NCI-H69 (cell line): ENCODE results near the gene SLC9A1.
"Not testable (repeated sequence)": the region's sequence is repeated elsewhere in the genome, so short reads cannot be mapped to it uniquely, and the experiment has no call there.

ENCODE experiments used
- DNase-seq: peaks from one replicate; lab custom pipeline; 2025; lab: John Stamatoyannopoulos, UW

SLC9A1 gene

DNA sequence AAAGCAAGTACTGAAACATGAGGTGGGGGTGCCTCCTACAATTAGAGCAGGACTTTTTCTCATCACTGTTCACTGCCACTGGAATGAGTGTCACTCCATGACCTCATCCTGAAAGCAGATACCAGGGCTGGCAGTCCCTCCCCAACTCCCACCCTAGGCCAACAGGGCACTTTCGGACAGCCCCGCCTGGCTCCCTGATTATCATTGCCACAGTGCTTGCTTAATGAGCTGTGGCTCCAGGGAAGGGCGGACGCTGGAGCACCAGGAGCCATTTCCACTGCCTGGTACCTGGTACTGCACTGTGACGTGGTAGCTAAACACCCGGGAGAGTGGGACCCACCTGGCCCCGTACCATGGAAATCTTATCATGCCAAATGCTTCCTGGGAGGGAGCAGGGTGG, 22.3 kb downstream of the SLC9A1 start:
- DNase-seq, result no peak

DNA sequence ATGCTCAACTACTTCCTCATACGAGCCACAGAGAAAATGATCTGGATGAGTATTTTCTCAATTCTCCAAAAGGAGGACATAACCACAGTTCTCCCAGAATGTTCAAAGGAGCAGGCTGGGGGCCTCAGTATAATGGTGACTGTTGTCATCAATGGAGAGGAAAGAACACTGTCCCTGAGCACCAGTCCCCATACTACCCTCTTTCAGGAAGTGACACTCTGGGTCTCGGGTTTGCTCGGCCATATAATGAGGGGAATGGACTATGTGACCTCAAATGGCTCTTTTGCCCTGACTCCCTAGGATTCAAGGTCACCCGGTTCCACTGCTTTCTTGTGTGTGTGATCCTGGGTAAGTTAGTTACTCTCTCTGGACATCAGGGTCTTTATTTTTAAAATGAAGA, 22.8 kb downstream of the SLC9A1 start:
- DNase-seq, result no peak

DNA sequence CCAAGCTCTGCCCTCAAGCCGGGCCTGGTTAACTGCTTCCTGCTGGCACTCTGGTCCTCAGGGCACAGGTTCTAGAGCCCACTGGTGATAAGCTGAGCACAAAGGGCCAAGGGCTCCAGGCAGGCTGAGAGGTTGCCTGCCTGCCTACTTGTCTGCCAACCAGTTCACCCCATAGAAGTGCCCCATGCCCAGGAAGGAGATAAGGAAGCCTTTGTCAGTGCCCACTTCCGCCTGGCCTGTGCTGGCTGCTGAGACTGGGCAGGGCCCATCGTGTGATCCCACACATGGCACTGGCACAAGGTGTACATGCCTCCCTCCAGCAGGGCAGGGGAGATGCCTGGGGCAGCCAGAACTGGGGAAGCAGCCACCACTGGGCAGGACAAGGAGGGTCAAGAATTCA, 24.1 kb downstream of the SLC9A1 start:
- no peak for DNase-seq

DNA sequence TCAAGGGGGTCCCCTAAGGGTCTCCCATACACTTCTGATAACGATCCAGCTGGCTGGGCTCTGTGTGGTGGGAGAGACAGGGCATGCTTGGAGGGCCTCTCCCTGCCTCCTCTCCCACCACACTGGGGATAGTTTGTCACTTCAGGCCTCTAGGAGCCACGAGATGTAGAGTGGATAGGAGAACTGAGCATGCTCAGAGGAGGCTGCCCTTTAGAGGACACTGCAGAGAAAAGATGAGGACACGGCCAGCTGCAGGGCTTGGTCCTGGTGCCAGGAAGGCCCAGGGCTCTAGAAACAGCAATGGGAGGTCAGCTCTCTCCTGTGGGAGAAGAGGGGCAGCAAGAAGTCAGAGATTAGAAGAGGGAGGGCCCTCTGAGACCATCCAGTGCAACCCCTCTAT, 25.7 kb downstream of the SLC9A1 start:
- no peak for DNase-seq

DNA sequence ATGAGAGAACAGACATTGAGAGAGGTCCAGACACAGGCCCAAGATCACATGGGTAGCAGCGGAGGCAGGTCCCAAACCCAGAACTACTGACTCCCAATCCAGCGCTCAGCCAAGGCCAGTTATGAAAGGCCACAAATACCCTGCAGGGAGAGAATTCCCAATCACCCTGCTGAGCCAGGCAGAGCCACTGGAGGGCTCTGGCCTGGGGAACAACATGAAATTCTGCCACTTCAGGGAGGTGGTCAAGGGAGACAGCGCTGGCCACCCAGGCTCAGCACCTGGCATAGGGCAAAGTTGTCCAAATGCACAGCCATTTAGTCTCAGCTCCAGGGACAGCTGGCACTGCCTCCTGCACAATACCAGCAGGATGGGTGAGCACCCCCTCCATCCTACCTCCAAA, 27.5 kb downstream of the SLC9A1 start:
- DNase-seq, result no peak

DNA sequence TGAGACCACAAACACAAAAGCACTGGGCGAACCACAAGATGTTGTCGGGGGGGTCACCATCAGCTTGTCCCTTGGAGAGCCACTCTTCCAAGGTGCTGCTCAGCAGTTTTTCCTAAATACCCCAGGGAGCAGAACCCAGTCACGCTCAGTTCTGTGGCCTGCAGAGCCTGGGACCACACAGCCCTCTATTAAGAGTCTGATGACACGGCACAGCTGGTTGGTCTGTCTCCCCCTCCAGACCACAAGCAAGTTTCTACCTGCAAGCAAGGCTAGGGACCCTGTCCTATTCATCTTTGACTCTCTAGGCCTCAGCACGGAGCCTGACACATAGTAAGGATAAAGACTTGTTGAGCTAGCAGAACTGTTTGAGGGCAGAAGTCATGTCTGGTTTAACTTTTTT, 28.5 kb downstream of the SLC9A1 start:
- DNase-seq, result no peak

DNA sequence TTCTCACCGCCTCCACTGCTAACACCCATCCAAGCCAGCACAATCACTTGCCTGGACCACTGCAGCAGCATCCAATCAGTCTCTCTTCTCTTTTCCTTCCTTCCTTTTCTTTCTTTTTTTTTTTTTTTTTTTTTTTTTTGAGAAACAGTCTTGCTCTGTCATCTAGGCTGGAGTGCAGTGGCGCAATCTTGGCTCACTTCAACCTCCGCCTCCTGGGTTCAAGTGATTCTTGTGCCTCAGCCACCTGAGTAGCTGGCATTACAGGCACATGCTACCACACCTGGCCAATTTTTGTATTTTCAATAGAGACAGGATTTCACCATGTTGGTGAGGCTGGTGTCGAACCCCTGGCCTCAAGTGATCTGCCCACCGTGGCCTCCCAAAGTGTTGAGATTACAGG, 29.8 kb downstream of the SLC9A1 start:
- not testable (repeated sequence) for DNase-seq

DNA sequence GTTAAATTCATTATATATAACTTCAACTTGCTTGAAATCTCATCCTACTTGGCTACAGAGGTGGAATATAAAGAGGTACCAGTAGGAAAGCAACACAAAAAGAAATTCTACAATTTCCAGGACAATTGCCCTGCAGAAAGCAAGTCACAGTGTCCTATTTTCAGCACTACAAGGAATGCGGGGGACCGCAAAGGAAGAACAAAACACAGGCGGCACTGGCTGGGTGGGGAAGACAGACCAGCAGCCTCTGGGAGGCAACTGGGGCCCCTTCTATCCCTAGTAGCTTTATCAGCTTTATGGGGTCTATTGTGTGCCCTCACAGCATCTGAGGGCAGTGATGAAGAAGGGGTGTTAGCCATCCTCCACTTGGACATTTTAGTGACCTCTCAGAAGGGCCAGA, 30.5 kb downstream of the SLC9A1 start:
- no peak for DNase-seq

DNA sequence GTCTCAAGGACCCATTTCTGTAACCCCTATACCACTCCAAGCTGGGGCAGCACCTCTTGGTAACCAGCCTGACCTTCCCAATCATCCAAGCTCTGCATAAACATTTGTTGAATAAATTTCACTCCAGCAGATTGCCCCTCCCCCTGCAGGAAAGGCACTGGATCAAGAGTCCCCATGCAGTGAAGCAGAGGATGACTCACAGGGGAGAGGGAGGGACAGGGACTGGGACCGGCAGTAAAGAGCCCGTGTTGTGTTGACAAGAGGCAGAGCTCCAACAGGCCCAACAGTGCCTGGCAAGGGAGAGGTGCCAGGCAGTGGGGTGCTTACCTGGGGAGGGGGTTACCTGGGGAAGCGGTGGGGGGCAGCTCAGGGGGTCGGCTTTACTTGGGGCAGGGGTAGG, 32.3 kb downstream of the SLC9A1 start:
- DNase-seq, result peak; percentile 62

DNA sequence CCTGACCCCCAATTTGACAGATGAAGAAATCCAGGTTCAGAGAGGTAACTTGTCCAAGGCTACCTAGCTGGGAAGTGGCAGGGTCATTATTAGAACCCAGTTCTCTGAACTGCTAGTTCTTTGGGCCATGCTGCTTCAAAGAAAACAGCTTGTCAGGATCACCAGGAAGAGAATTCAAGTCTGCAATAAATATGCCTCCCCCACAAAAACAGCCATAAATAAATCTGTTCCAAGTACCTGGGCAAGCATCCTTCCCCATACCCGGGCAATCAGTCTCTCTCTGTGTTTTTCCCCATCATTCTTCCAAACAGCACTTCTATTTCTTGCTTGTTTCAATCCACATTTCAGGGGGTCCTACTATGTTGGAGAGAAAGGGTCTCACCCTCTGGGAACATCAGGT, 34.1 kb downstream of the SLC9A1 start:
- no peak for DNase-seq

DNA sequence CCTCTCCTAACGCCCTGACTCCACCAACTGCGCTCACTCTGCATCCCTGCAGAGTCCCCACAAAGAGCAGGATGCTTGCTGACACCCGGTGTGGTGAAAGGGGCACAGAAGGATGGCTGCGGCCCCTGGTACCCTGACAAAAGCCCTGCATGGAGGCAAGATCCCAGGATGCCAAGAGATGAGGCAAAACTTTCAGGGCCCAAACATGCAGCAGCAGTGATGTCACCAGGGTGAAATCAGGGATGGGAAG, 36.6 kb downstream of the SLC9A1 start:
- DNase-seq, result no peak

DNA sequence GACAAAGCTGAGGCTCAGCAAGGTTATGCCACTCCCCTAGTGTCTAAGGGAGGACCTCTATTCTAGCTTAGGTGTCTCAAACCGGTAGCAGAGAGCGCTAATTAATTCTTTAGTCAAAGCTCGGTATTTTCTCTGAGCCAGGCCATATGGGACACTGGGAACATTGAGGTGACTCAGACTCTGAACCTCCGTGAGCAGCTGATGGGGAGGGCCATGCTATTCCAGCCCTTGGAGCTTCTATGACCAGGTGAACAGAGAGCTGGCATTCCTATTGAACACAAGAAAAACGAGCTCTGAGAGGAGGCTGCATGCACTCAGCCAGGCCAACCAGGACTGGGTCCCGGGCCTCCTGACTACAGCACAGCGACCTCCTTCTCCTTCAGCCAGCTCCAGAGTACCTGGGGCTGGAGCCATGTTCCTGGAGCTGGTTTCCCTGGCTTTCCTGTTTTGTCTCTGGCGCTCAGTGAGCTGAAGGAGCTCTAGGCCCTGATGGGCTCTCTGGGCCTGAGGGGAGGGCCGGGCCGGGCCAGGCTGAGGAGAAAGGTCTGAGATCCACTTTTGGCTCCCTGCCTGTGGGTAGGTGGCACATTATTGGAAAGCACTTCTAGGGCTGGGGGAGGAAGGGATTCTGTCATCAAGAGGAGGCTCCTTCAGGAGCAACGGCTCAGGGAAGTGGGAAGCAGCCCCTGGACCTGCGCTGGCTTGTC, 37.0 kb downstream of the SLC9A1 start:
- DNase-seq, result no peak

DNA sequence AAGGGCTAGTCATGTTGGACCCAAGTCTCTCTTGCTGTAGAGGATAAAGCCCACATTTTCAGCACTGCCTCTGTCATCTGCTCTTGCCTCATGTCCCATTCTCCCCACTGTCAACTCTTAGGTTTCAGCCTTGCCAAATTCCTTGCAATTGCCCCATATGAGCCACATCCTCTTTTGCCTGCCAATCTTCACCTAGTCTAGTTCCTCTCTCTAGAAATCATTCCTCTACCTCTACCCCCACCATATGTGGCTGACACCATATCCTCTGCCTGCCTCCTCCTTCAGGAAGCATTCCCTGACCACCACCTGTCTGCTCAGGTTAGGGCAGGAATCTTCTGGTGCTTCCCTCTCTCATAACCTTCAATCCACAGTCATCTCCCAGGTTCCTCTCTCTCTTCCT, 38.2 kb downstream of the SLC9A1 start:
- DNase-seq, result no peak

DNA sequence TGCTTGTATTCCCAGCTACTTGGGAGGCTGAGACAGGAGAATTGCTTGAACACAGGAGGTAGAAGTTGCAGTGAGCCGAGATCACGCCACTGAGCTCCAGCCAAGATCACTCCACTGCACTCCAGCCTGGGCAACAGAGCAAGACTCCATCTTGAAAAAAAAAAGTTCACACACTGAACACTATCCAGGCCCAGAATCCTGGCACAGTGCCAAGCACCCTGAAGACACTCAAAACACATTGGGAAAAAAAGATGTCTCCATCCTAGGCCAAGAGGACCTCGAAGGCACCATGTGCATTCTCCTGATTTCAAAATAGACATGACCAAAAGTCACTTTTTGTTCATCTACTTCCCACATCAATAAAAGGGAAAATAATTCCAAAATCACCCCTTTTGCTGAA, 38.7 kb downstream of the SLC9A1 start:
- DNase-seq, result peak; percentile 6

DNA sequence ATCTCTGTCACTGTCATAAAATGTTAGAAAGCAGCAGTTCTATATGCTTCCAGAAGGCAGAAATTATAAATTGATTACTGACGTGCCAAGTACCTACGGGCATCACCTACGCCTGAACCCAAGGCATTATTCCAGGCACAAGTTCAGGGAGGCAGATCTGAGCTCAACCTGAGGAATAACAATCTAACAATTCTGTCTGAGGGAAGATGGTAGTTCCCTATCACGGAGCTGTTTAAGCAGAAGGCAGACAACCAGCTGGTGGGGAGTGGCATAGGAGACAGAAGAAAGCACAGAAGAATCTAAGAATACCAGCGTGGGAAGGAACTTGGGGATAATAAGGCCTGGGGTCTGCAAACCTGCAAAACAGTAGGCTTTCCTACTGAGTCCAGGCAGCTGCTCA, 40.4 kb downstream of the SLC9A1 start:
- no peak for DNase-seq

DNA sequence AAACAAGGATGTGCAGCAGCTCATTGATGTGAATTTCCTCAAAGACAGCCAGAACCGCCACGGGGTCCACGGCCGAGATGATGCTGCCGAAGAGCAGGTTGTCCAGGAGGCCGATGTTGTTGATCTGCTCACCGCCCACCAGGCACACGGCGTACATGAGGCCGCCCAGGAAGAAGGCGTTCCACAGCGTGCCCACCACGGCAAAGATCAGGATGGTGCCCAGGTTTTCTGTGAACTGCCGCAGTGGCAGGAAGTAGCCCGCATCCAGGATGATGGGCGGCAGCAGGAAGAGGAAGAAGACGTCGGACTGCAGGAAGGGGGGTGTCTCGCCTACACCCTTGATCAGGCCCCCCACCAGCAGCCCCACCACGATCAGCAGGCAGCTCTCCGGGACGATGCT, 41.1 kb downstream of the SLC9A1 start:
- no peak for DNase-seq

DNA sequence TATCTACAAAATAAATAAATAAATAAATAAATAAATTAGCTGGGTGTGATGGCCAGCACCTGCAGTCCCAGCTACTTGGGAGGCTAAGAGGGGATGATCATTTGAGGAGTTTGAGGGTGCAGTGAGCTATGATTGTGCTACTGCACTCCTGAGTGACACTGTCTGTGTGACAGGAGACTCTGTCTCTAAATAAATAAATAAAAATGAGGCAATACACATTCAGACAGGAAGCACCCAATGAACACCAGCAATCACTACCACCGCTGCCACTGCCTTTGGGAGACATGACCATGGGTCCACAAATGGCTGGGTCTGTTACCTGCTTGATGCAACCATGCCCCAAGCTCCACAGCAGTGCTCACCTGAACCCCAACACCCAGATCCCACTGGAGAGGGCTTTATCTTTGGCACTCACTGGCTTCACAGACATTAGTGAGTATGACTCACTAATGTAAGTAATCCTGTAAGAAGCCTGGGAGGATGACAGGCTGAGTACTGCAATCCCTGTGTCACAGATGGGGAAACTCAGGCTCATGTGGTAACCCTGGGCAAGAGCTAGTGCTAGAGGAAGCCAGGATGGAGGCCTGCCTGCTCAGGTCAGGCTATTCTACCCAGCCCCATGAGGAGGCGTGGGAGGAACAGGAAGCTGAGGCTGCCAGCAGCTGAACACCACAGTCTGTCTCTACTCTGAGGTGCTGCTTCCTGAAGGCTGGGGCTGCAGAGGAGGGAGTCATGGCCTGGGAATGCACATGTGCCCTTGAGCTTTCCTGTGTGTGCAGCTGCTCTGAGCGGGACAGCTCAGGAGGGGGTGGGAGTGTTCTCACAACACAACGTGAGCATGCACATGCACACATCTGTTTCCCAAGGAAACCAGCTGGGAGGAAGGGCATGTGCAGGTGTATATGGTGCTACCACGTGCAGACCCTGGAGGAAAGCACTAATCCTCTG, 43.0 kb downstream of the SLC9A1 start:
- DNase-seq, result peak; percentile 65

DNA sequence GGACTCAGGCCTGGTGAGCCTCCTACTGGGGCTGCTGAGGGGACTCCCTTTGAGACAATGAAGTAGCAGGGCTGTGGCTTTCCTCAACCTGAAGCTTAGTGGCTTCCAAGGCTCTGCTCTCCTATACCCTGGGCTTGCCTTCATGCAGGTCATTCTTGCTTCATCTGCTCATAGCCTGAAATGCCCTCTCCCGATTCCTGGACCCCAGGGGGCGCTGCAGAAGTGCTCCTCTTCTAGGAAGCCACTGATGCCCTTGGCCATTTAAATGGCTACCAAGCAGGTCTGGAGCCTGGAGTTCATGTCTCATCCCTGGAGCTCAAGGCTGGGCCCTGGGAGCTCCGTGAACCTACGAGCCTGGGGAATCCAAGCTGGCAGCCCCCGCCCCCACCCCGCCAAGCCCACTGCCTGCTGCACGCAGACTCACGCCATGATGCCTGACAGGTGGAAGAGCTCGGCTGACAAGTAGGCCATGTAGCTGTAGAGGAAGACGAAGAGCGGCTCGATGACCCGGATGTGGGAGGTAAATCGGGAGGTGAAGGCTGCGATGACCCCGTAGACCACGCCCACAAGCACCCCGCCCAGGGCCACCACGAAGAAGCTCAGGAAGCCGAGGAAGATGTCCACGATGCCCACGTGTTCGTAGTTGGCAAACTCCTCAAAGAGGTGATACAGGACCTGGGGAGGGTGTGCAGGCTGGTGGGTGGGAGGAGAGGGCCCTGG, 45.7 kb downstream of the SLC9A1 start:
- DNase-seq, result peak; percentile 30

DNA sequence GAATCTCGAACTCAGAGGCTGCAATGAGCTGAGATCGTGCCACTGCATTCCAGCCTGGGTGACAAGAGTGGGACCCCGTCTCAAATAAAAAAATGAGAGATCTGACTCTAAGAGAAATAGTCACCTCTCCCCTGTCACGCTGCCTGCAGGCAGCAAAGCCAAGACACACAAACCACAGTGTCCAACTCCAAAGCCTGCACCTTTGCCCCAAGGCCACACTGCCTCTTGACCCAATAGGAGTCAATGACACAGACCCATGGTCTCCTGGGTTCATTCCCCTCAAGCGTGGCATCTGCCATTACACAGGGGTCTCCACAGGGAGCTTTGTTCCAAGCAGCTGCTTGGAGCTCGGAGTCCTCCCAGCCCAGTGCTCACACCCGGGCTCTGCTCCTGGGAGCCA, 46.3 kb downstream of the SLC9A1 start:
- no peak for DNase-seq

DNA sequence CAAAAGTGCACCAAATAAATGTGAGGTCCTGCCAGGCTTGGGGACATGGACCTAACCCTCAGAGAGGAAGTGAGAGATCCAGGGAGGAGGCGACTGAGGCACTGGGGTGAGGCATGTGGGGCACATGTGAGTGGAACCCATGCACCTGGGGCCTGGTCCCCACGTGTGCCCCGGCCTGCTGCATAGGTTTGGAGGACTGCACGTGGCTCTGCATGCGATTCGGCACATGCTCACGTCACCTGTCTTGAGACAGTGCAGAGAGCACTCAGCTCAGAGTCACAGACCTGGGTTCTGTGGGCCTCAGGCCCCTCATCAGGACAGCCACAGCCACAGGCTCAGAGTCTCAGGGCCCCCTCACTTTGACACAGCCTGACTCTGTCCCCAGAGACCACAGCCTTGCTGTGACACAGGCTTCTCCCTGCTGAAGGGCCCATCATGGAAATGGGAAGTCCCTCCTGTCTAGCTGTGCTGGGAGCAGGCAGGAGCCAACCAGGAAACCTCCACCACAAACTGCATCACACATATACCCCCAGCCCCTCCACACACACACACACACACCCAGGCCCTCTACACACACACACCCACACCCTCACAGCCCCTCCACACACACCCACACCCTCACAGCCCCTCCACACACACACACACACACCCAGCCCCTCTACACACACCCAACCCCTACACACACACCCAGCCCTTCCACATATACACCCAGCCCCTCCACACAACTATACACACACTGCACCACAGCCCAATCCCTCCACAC, 48.2 kb downstream of the SLC9A1 start:
- no peak for DNase-seq

DNA sequence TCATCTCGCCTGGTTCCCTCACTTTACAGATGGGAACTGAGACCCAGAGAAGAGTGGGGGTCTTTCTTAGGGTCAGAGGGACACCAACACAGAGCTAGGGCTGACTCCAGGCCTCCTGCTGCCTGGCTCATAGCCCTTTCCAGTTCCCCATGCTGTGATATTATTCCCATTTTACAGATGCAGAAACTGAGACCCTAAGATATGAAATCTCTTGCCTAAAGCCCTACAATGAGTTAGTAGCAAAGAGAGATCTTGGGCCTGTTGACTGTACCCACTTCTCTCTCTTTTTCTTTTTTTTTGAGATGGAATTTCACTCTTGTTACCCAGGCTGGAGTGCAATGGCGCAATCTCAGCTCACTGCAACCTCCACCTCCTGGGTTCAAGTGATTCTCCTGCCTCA, 49.9 kb downstream of the SLC9A1 start:
- DNase-seq, result no peak

DNA sequence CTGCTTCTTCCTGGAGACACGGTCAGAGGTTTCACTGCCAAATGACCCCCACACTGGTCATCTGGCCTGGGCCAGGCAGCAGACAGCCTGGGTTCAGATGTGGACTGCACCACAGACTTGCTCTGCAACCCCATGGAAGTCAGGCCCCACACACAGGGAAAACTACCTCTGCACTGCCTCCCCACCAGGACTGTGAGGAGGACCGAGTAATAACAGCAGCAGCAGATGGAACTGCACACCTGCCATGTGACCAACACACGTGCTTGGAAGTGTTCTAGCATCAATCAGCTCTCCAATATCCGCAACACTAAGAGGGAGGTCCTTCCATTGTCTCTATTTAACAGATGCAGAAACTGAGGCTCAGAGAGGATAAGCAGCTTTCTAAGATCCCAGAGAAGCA, 51.4 kb downstream of the SLC9A1 start:
- no peak for DNase-seq
